Fibroblast of mammary gland (primary cell): ENCODE results near the gene ZRANB1.

ENCODE experiments used
- DNase-seq: peaks from one replicate; pipeline ENCODE4 v3.0.0-alpha.2; 2010; ENCODE audit warnings: low read depth
- H3K4me3 ChIP-seq: 2 replicates; pipeline ENCODE4 v1.5.1; 2011; ENCODE audit warnings: low read depth, mild to moderate bottlenecking, low read length, moderate library complexity; ENCODE audit not compliant: control insufficient read depth
- TF ChIP-seq, protein P1 (sequence below): conservative IDR thresholded peaks from 2 replicates; pipeline ENCODE4 v1.5.1; 2011; ENCODE audit warnings: low read depth, low read length, inconsistent platforms; ENCODE audit not compliant: control insufficient read depth, insufficient read depth

The ZRANB1 gene

GRCh38 chr10:124941823-124942222 is at the start of gene ZRANB1:
TSS of gene ZRANB1 (plus strand) at chr10:124942123. CDS start at chr10:124942494, 371 bp downstream.
- H3K4me3 ChIP-seq: no peak within 1 kb of the TSS
- DNase-seq: no peak
- TF ChIP-seq, protein P1, sequence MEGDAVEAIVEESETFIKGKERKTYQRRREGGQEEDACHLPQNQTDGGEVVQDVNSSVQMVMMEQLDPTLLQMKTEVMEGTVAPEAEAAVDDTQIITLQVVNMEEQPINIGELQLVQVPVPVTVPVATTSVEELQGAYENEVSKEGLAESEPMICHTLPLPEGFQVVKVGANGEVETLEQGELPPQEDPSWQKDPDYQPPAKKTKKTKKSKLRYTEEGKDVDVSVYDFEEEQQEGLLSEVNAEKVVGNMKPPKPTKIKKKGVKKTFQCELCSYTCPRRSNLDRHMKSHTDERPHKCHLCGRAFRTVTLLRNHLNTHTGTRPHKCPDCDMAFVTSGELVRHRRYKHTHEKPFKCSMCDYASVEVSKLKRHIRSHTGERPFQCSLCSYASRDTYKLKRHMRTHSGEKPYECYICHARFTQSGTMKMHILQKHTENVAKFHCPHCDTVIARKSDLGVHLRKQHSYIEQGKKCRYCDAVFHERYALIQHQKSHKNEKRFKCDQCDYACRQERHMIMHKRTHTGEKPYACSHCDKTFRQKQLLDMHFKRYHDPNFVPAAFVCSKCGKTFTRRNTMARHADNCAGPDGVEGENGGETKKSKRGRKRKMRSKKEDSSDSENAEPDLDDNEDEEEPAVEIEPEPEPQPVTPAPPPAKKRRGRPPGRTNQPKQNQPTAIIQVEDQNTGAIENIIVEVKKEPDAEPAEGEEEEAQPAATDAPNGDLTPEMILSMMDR: no peak

DNA sequence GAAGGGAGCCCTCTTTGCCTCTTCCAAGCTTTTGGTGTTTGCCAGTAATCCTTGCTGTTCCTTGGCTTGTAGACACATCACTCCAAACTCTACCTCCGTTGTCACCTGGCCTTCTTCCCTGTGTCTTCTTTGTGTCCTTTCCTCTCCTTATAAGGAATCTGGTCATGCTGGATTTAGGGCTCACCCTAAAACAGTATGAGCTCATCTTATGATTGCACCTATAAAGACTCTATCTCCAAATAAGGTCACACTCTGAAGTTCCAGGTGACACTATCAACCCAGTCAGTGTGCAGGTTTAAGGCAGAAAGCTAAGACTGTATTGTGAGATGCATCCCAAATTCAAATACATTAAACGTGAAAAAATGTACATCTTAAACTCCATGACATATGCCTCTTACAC is 49.0 kb upstream of the ZRANB1 start:
- no peak for DNase-seq
- H3K4me3 ChIP-seq: no peak overlapping the region
- TF ChIP-seq, protein P1: no peak

DNA sequence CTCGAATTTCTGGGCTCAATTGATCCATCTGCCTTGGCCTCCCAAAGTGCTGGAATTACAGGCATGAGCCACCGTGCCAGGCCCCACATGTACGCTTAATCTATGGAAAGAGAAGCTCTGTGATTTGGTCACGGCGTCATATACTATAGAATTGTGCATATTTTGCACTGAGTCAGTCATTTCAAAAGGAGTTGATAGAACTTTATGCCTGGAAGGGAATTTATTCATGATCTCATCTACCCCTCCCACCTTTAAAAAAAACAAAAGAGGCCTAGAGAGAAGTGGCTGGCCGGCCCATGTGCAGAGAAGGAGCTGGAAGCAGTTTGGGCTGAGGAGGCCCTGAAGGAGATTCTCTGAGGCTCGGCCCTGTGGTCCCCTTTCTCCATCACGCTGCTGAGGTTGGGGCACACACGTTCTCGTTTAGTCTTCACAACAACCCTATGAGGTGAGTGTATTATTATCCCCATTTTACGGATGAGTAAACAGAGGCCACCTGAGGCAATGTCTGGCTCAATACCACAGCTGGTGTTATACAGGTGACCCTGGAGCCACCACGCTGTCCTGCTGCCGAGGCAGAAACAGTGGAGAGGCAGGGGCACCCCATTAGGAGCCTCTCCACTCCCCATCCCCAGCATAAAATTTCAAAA is 47.2 kb upstream of the ZRANB1 start:
- H3K4me3 ChIP-seq: no peak overlapping the region
- DNase-seq: no peak
- TF ChIP-seq, protein P1: no peak

DNA sequence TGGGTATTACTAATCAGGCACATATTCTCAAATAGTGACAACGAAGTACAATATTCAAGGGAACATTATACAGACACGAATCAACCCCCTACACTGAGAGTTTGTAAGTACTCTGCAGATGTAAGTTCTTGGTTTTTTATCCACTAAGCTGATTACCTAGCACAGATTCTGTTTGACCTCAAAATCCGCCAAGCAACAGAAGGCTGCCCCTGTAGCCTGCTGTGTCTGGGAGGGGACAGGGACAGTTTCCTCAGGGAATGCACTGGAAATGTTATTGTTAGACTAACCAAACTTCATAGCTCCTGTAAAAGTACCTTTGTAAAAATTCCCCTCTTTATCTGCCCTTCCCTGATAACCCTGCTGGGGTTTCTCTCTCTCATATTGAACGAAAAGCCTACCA is 45.2 kb upstream of the ZRANB1 start:
- no peak for DNase-seq
- TF ChIP-seq, protein P1: no peak
- no peak overlapping the region for H3K4me3 ChIP-seq

DNA sequence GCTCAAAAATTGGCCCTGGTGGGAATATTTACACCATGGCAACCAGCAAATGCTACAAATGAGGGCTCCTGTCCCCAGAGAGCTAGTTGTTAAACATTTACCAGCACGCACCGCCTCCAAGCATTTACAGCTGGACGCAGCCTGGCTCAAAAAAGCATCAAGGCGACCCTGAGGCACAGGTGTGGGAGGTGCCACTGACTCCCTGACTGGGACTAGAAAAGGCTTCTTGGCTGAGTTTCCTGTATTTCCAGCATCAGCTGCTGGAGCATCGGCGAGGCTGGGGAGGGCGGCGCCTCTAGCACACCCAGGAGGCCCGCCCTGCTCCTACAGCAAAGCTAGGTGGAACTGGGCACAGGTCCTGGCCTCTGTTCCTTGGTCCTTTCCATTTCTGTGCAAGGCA is 43.5 kb upstream of the ZRANB1 start:
- no peak for DNase-seq
- H3K4me3 ChIP-seq: no peak overlapping the region
- TF ChIP-seq, protein P1: no peak

DNA sequence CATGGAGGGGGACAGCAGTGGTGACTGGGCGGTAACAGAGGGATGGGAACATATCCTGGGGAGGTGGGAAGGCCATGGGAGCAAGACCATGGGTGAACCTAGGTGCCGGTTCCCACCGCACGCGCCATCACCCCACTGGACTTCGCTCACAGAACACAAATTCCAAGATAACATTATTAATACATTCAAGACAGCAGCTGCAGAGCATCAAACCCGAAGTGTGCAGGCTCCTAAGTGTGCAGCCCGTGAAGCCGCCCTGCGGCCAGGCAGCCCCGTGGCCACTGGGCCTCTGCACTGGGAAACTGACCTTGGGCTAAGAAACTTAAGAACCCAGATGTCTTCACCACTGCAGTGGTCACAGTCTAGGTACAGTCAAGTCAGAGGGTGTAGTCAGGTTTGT is 42.8 kb upstream of the ZRANB1 start:
- DNase-seq: no peak
- TF ChIP-seq, protein P1: no peak
- no peak overlapping the region for H3K4me3 ChIP-seq

DNA sequence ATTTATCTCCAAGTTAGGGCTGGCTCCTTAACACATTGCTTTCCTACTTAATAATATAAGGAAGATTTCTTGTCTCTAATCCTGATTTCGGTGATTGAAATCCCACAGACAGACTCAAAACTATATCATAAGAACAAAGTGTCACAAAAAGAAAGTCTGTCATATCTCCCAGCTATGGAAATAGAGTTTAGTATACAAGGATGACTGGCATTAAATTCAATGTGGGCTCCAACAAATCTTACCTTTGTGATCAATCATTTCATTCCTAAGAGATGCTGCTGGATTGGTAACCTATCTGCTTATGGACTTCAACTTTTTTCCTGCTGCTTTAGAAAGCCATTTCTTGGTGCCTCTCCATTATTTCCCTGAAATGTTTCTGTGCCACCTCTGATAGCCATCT is 39.5 kb upstream of the ZRANB1 start:
- TF ChIP-seq, protein P1: no peak
- H3K4me3 ChIP-seq: no peak overlapping the region
- DNase-seq: no peak
